Measurements from ENCODE around the gene ADSS1. TPM values are rescaled to one million over a fixed set of nuclear protein-coding genes. Genes with fewer than 3 reads are reported as not detected.
A peak's percentile ranks its signal among the peaks of the same experiment; 100 is the strongest.

Gene ADSS1
- total RNA-seq = 1 to 10 TPM; 8.0 to 9.3 TPM
- polyA plus RNA-seq = 1 to 10 TPM; 5.3 to 6.1 TPM
- long read RNA-seq, donor 1, transcript ADSSL1-201 (13 exons, 1,766 nt) = major isoform, 5 of 9 reads
- long read RNA-seq, donor 1, partial matches to known transcripts = 0 of 9 reads
- long read RNA-seq, donor 1, other reads (novel, unspliced or antisense) = 0 of 9 reads
- long read RNA-seq, donor 2, partial matches to known transcripts = 0 of 1 reads
- long read RNA-seq, donor 2, other reads (novel, unspliced or antisense) = 0 of 1 reads
- long read RNA-seq, donor 3, partial matches to known transcripts = 0 of 1 reads
- long read RNA-seq, donor 3, other reads (novel, unspliced or antisense) = 0 of 1 reads
- long read RNA-seq, donor 4, partial matches to known transcripts = 0 of 2 reads
- long read RNA-seq, donor 4, other reads (novel, unspliced or antisense) = 0 of 2 reads
- long read RNA-seq, donor 5, transcript ADSSL1-201 (13 exons, 1,766 nt) = major isoform, 8 of 9 reads
- long read RNA-seq, donor 5, partial matches to known transcripts = 0 of 9 reads
- long read RNA-seq, donor 5, other reads (novel, unspliced or antisense) = 0 of 9 reads

DNA sequence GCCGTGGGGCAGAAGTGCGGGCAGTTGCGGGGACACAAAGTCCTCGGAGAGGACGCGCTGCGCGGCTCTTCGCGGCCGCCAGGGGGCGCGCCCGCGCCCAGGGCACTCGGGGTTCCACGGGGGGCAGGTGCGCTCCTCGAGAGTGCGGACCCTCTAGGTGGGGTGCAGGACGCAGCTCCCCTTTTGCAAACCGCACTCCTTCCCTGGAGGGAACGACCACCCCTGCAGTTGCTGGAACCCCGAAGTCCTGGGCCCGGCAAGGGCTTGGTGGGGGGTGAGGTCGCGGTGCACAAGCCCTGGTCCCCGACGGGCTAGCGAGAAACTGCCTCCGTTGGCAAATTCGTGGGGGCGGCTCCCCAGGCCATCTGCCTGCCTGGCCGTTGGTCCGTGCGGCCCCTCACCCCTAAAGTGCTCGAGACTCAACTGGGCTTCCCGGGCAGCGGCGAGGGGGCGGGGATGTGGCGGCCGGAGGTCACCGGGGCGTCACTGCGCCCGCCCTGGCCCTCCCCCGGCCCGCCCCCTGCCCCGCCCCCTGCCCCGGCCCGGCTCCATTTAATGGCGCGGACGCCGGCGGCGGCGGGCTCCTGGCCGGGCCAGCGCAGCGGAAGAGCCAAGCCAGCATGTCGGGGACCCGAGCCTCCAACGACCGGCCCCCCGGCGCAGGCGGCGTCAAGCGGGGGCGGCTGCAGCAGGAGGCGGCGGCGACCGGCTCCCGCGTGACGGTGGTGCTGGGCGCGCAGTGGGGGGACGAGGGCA is at the start of gene ADSS1:
TSS of gene ADSS1 (plus strand) at position 579 of the 756 bp plus-strand sequence. CDS start at position 621, 42 bp downstream.
- H3K27ac ChIP-seq (ENCODE audit: low read depth in 1 of 2, low read length in 1 of 2) = peak within 1 kb of the TSS; percentile 32 to 97
- H3K27me3 ChIP-seq (ENCODE audit: control insufficient read depth in 3 of 3, insufficient read depth in 3 of 3, low read length in 2 of 3) = no peaks in the 10 kb centered on the region
- peak; percentile 65 to 75 (median 68) for DNase-seq
- no peaks in the 10 kb centered on the region for H3K9me3 ChIP-seq (ENCODE audit: control insufficient read depth in 4 of 4, insufficient read depth in 3 of 4, low read length in 3 of 4)
- no peak within 1 kb of the TSS for H3K9ac ChIP-seq (ENCODE audit: insufficient read depth in 1 of 2, low read length in 2 of 2)
- TF ChIP-seq, protein P1, sequence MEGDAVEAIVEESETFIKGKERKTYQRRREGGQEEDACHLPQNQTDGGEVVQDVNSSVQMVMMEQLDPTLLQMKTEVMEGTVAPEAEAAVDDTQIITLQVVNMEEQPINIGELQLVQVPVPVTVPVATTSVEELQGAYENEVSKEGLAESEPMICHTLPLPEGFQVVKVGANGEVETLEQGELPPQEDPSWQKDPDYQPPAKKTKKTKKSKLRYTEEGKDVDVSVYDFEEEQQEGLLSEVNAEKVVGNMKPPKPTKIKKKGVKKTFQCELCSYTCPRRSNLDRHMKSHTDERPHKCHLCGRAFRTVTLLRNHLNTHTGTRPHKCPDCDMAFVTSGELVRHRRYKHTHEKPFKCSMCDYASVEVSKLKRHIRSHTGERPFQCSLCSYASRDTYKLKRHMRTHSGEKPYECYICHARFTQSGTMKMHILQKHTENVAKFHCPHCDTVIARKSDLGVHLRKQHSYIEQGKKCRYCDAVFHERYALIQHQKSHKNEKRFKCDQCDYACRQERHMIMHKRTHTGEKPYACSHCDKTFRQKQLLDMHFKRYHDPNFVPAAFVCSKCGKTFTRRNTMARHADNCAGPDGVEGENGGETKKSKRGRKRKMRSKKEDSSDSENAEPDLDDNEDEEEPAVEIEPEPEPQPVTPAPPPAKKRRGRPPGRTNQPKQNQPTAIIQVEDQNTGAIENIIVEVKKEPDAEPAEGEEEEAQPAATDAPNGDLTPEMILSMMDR (IDR thresholded peaks at IDR 0.05; ENCODE audit: control extremely low read depth, extremely low read depth) = peak; percentile 58
- peak within 1 kb of the TSS; percentile 59 for H3K4me3 ChIP-seq
- 1% methylated on average over 50 to 82 of the region's 82 CpGs for WGBS, 2 donors
- H3K36me3 ChIP-seq (ENCODE audit: control insufficient read depth in 4 of 4, insufficient read depth in 4 of 4, low read length in 4 of 4) = peaks cover 0 to 14% (median 1%) of the 10 kb centered on the region in 4 donors
- H3K4me1 ChIP-seq (ENCODE audit: control insufficient read depth in 5 of 5, insufficient read depth in 5 of 5, low read length in 5 of 5) = peaks cover 0 to 15% (median 10%) of the 10 kb centered on the region in 5 donors
- peak; percentile 83 for ATAC-seq (ENCODE audit: insufficient read depth, low FRiP score)

DNA sequence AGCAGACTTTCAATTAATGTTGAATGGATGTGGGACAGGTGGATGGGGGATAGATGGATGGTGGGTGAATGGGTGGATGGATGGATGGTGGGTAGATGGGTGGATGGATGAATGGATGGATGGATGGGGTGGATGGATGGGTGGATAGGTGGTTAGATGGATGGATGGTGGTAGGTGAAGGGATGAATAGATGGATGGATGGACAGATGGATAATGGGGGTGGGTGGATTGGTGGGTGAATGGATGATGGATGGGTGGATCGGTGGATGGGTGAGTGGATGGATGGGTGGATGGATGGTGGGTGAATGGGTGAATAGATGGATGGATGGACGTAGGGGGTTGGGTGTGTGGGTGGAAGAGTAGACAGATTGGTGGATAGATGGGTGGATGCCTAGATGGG is 48.6 kb upstream of the ADSS1 start:
- peaks cover 0 to 28% (median 25%) of the 10 kb centered on the region in 5 donors for H3K4me1 ChIP-seq (ENCODE audit: control insufficient read depth in 5 of 5, insufficient read depth in 5 of 5, low read length in 5 of 5)
- H3K36me3 ChIP-seq (ENCODE audit: control insufficient read depth in 4 of 4, insufficient read depth in 4 of 4, low read length in 4 of 4) = no peaks in the 10 kb centered on the region
- no peak overlapping the region for H3K4me3 ChIP-seq
- H3K27ac ChIP-seq (ENCODE audit: low read depth in 1 of 2, low read length in 1 of 2) = no peak overlapping the region
- ATAC-seq (ENCODE audit: insufficient read depth, low FRiP score) (no peak), DNase-seq (no peak)
- TF ChIP-seq, protein P1 (IDR thresholded peaks at IDR 0.05; ENCODE audit: control extremely low read depth, extremely low read depth) = no peak
- no peak overlapping the region for H3K9ac ChIP-seq (ENCODE audit: insufficient read depth in 1 of 2, low read length in 2 of 2)
- H3K9me3 ChIP-seq (ENCODE audit: control insufficient read depth in 4 of 4, insufficient read depth in 3 of 4, low read length in 3 of 4) = peaks cover 0 to 2% (median 0%) of the 10 kb centered on the region in 4 donors
- WGBS, 2 donors = 96 to 98% methylated on average over 2 of the region's 2 CpGs
- H3K27me3 ChIP-seq (ENCODE audit: control insufficient read depth in 3 of 3, insufficient read depth in 3 of 3, low read length in 2 of 3) = no peaks in the 10 kb centered on the region

DNA sequence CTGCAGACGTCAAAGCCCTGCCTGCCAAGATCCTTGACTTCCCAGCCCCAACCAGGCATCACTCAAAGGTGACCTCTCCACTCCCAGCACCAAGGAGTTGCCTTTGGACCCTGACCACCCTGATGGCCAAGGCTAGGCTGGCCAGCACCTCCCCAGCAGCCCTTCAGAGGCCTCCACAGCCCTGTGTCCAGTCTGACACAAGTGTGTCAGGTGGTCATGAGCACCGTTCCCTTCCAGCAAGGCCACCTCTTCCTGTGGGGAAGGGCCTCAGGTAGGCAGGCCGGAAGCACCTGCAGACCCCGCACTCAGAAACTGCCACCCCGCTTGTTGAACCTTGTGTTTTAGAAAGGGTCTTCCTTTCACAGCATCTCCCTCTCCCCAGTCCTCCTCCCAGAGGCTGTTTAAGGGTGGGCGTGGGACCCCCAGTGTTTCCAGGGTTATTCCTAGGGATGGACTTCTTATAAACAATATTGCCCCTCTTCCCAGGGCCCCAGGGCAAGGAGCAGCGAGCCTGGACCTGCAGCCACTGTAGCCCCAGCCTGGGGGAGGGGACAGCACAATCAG is 47.8 kb upstream of the ADSS1 start:
- Histone ChIP-seq H3K27me3 (ENCODE audit: control insufficient read depth in 3 of 3, insufficient read depth in 3 of 3, low read length in 2 of 3) (no peaks in the 10 kb centered on the region), H3K27ac (ENCODE audit: low read depth in 1 of 2, low read length in 1 of 2) (no peak overlapping the region), H3K4me1 (ENCODE audit: control insufficient read depth in 5 of 5, insufficient read depth in 5 of 5, low read length in 5 of 5) (peaks cover 3 to 35% (median 32%) of the 10 kb centered on the region in 5 donors), H3K4me3 (no peak overlapping the region), H3K9me3 (ENCODE audit: control insufficient read depth in 4 of 4, insufficient read depth in 3 of 4, low read length in 3 of 4) (peaks cover 0 to 1% (median 0%) of the 10 kb centered on the region in 4 donors), H3K36me3 (ENCODE audit: control insufficient read depth in 4 of 4, insufficient read depth in 4 of 4, low read length in 4 of 4) (no peaks in the 10 kb centered on the region), H3K9ac (ENCODE audit: insufficient read depth in 1 of 2, low read length in 2 of 2) (no peak overlapping the region)
- DNase-seq (no peak), ATAC-seq (ENCODE audit: insufficient read depth, low FRiP score) (no peak)
- 91 to 93% methylated on average over 7 of the region's 7 CpGs for WGBS, 2 donors
- TF ChIP-seq, protein P1 (IDR thresholded peaks at IDR 0.05; ENCODE audit: control extremely low read depth, extremely low read depth) = no peak

Data from lung (tissue), 16 donors.